GM18867 (cell line): ENCODE data around the gene HOXB4.

Experiments
- ATAC-seq: cut with Tn5 transposase; IDR thresholded peaks from one replicate; pipeline ENCODE4 v1.9.1; 2021; ENCODE audit warnings: mild to moderate bottlenecking, moderate library complexity; ENCODE audit not compliant: unreplicated experiment

The HOXB4 gene

DNA sequence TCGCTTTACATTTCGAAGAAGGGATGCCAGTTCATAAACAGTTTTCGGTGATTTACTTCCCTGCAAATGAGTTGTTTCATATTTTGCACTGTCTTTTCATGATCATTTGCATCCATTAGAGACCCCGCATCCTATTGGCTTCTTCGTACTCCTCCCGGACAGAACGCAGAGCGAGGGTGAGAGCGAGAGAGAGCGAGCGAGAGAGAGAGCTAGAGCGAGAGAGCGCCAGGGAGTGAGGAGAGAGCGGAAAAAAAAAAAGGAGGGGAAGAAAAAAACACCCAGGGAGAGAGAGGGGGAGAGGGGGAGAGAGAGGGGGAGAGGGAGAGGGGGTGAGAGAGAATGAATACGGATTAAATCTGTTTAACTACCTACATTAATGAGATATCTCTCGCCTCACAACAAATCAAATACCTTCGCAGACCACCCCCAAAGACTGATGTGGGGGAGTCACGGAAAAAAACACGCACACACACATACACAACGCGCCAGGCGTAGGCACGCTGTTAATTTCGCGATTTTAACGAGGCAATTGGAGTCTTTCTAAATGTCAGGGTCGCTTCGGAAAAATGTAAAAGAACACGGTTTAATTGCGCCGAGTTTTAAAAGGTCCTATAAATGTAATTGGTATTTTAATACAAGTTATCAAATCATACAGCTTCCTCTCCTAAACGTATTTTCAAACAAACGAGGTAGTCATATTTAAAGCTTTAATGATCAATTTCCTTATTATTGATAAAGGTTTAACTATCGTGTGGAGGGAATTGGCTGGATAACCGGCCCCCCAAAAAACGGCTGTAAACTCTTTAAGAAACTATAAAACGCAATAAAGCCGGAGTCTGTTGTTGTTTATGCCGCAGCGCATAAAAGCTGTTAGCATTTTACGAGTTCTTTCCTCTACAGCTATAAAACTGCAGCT is 37.2 kb upstream of the HOXB4 start, which contains the start of gene HOXB8:
HOXB8 (minus strand) TSS at position 246 of the 916 bp plus-strand sequence. CDS start 588 bp downstream, outside the sequence.
- no peak for ATAC-seq

DNA sequence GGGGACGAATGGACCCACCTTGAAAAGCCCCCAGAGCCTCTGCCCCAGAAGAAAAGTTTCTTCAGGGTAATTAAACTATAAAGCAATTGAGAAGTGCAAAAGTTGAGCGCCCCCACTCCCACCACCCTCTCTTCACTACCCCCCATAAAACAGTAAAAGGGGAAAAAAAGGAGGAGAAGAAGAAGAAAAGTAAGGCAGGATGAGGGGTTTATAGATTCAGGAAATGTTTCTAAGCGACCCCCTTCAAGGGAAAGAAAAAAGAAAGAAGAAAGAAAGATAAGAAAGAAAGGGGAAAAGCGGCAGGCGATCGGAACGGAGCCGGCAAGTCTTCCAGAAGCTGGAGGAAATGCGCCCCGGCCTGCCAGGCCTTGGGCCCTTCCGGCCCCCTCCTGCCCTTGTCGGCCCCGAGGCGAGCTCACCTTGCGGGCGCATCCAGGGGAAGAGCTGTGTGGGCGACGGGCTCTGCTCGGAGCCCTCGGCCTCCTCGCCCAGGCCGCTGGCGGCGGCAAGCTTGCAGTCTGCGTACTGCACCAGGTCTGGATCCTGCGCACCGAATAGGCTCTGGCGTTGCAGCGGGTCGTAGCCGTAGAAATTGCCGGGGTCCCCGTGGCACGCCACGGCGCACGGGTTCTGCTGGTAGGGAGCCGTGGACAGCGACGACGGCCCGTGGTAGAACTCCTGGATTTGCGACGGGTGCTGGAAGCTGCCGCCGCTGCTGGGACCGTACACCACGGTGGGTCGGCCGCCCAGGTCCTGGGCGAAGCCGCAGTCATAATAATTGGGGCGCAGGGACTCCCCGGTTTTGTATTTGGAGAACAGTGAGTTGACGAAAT is 35.9 kb upstream of the HOXB4 start:
- no peak for ATAC-seq

DNA sequence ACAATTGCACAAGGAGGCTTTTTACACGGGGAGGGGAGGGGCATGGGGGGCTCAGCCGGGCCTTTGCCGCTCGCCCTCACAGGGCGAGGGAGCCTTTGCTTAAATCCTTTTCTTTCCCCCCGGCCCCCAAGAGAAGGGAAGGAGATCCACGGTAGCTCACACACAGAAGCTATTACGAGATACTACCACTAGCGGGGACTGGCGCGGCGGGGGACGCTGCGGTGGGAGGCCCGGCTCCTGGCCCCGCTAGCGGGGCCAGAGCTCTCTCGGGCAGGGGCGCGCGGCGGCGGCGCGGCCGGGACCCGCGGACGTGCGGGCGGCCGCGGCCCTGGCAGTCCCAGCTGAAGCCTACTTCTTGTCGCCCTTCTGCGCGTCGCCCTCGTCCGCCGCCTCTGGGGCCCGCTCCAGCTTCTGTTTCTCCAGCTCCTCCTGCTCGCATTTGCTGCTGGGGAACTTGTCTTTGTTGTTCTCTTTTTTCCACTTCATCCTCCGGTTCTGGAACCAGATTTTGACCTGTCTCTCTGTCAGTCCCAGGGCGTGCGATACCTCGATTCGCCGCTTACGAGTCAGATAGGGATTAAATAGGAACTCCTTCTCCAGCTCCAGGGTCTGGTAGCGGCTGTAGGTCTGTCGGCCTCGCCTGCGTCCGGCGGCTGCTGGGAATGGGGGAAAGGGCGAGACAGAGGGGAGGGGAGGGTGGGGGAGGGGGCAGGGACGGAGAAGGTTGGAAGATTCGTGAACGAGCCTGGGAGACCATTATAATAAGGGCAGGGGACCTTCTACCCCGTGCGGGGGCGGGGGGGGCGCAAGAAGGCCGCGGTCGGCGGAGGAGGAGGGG is 34.9 kb upstream of the HOXB4 start:
- no peak for ATAC-seq

DNA sequence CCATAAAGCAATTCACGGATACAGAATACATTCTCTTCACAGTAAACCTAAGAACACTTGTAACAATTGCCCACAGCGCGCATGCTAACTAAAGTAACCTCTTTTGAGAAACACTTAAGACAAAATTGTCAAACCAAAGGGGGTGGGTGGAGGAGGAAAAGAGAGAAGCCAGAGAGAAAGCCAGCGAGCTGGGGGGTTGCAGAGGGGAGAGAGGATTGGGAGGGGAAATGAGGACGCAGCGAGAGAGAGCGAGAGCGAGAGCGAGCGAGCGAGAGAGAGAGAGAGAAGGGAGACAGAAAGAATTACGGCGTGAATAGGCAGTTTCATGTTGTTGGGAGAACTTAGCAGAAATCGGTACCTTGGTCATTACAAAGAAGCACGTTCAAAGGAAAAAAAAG is 34.3 kb upstream of the HOXB4 start:
- ATAC-seq = no peak

DNA sequence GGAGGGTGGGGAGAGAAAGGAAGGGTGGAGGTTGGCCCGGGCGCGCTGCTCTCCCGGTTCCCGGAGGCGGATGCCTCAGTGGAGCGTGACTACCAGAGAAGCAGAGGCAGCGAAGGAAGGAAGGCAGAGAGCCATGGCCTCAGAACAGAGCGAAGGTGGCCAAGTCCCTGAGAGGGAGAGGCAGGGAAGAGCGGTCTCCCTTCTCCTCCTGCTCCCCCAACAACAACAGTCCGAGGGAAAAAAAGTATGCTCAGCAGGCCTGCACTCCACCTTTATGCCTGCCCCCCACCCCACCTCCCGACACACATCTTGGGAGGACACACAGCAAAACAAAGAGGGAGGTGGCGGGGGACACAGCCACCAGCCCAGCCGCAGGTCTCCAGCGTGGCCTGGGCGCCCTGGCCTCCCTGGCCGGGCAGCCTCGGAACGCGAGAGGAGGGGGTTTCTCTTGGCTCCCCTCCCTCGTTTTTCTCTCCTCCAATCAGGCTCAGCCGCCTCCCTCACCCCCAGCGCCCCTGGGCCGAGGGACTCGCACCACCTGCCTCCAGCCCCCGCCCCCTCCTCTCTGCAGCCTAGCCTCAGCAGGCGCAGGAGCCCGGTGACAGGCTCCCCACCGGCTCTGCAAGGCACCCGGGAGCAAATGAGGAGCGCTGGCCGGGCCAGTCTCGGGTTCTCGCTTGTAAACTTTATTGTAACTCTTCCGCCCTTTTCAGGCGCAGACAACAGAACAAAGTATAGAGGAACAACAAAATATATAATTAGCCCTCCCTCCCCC is 33.7 kb upstream of the HOXB4 start:
- no peak for ATAC-seq

DNA sequence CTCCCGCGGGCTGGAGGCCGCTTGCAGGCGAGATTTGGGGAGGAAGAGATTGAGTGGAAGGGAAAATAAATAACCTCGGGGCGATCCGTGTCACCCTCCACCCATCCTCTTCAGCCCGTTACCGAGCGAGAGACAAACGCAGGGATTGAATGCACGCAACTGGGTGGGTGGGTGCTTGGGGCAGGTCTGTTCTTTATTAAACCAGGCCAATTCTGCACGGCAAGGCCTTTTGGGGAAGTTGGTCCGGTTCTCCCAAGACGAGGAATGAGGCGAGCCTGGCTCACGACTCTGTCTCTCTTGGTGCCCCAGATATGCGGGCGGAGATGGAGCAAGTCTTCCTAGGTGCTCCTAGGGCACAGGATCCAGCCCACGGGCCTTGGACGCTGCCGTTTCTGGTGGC is 33.1 kb upstream of the HOXB4 start:
- no peak for ATAC-seq

DNA sequence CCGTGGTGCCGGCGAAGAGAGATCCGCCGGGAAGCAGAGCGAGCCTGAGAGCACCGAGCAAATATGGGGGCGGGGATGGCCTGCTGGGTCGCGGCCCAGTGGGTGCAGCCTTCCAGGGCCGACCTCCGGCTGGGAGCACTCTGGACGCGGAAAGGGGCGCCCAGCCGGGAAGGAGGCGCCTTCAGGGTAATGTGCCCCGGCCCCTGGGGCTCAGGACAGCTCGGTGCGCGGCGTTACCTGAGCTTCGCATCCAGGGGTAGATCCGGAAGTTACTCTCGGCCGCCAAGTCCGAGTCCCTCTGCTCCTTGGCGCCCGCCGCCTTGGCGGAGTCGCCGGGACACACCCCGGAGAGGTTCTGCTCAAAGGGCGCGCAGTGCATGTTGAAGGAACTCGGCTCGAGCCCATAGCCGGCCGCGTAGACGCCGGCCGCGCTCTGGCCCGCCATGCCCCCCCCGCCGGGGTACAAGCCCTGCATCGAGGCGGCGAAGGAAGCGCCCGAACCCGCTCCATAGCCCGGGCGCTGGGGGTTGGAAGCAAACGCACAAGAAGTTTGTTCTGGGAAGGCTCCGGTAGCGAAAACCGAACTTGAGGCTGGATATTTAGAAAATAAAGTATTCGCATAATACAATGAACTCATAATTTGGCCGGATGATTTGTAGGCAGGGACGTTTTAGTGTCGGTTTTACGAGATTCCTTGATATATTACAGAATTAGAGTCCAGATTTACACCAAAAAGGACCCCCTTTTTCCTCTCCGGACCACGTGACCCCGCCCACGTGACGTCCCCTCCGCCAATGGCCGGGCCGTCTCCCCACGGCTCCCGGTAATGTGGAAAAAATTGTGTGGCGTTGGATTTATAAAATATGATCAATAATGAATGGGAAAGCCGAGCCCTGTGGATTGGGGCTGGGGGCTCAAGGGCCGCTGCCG is 32.4 kb upstream of the HOXB4 start, which contains the start of gene HOXB7:
HOXB7 (minus strand) TSS at position 736 of the 930 bp plus-strand sequence; CDS start at position 637, 99 bp downstream.
- no peak for ATAC-seq

DNA sequence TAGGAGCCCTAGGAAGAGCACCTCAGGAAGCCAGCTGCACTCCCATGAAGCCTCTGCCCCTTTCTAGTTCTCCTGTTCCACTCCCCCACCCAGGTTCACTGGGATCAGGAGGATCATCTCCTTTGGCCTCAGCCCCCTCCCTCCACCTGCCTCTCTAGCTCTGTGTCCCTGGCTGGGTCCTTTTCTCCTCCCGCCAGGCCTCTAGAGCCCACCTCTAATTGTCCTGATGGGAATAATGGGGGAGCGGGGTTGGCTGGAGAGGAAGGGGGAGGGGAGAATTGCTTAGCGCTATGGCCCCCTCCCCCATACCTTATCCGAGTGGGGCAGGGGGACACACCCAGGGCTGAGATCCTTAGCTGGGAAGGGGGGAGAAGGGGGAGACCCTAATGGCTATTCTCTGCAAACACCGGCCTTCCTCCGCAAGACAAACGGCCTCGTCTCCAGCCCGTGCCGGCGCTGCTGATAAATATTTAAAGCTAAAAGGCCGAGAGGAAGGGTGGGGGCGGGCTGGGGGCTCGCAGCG is 31.7 kb upstream of the HOXB4 start:
- ATAC-seq = no peak

DNA sequence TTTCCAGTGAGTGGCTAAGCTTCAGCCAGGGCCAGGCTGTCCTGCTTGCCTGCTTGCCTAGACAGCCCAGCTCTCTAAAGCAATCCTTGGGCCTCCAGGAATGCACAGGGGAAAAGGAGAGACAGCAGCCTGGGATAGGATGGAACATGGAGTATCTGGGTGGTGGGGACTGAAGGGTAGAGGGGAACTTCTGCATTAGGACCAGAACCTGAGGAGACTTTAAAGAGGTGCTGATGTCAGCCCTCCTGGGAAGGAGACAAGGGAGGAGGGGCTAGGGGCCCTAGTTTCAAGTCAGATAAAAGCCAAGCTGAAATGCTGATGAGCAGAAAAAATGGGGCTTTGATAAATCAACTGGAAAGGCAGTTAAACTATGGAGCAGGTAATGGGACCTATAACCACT is 30.9 kb upstream of the HOXB4 start:
- no peak for ATAC-seq

DNA sequence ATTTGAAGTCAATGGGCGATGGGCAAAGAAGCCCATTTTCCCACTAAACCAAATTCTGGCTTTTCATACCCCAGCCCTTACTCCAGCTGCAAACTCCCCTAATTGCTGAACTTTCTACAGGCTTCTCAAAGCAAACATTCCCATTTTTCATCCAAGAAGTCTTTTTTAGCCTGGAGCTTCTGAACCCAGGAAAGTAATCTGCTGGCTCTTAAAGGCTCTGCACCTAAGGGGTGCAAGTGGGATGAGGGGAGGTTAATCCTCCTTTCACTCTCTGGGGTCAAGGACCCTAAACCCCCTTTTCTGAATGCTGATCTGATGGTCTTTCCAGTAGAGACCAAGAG is 30.3 kb upstream of the HOXB4 start:
- ATAC-seq = no peak

DNA sequence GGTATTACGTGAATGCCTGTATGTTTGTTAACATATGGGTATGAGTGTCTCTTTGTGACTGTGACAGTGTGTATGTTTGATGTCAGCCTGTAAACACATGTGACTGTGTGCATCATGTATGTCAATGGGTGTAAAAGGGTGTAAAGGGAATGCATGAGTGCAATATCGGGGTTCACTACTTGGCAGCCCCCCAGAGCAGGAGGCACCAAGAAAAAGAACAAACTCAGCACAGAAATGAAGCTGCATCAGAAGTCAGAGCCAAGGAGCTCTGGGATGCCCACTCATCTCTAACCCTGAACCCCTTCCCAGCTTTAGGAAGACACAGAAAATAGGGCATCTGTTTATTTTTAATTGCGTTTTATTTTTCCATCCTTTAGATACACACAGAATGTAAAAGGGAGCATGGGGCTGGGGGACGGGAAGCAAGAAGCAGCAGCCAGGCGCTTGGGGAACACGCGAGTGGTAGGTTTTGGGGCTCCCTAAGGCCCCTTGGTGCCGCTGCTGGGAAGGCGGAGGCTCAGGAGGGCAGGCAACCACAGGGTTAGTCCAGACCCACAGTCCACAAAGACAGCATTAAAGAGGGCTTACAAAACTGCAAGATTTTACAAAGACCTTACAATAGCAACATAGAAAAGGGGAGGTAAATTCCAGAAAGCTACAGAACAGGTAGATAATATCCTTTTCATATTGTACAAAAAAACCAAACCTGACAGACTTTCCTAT is 28.9 kb upstream of the HOXB4 start:
- ATAC-seq = no peak

DNA sequence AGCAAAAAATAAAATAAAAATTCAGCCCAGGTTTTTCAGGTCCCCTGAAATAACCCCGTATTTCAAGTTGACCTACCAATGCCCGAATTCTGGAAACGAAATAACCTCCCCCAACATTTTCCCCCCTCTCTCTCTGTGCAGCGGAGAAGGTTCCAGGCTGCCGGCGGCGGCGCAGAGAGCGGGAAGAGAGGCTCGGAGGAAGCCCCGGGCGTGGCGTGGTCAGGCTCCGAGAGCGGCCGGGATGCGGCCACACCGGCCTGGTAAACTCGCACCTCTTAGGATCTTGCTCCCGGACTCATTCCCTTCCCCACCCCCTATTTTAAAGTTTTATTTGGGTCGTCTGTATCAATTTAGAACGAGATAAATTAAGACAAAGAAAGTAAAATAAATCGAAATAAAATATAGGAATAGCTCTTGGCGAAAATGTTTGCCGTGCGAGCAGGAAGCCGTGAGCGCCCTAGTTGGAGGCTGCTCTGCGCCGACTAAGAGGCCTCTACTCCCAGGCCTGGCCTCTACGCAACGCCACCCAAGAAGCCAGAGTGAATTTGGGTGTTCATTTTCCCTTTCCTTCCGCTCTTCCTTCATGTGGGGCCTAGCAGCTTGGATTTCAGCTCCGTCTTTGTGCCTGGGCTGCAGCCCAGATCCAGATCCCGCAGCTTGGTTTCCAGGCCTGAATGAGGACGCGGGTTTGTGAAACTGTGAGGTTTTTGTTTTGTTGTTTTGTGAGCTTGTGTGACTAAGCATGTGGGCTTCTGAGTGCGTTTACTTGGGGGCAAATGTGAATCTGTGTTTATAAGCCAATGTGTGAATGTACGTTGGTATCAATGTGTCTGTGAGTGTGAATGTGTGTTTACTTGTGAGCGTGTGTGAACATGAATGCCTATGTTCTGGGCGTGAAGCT is 28.1 kb upstream of the HOXB4 start:
- no peak for ATAC-seq

DNA sequence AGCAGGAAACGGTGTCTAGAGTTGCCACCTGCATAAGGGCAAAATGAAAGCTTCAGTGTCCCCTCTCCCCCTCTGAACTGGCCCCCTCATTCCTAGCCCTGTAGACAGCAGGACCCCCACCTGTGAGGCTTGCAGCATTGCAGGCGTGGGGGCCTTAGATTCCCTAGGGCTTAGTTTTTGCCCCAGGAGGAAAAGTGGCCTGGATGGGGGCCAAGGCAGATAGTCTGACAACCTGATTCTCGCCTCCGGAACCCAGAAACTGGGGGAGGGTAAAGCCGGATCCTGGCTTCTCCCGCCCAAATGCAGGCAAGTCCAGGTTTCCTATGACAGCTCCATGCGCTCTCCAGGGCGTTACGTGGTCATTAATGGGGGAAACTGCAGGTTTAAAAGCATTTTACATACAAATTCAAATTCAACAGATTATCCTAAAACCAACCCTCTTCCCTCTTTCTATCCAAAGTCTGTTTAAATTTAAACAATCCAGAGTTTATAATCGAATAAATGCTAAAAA is 27.3 kb upstream of the HOXB4 start:
- ATAC-seq = no peak

DNA sequence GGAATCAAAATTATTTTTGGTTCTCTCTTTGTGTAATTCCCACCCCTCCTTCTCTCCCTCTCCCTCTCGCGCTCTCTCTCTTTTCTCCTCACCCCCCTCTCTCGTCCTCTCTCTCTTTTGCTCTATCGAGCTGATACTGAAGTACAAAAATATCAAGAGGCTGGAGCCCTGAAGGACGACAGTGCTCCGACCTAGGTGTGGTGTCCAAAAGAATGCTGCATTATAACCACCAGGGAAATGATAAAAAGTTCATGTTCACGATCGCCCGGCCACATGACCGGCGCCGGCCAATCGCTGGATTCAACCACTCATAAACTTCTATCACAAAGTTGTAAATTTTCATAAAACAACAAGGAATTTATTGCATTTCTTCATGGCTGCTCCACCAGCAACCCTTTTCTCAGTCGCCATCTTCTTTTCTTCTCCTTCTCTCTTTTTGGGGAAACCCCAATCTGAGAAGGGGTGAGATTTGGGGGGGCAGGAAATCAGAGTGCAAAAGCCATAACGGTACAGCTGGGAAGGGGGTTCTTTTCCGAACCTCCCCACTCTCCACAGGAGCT is 26.7 kb upstream of the HOXB4 start, which contains the start of gene HOXB6:
HOXB6 (minus strand) TSS at position 217 of the 560 bp plus-strand sequence. CDS start 6,836 bp downstream, outside the sequence.
- ATAC-seq = no peak

DNA sequence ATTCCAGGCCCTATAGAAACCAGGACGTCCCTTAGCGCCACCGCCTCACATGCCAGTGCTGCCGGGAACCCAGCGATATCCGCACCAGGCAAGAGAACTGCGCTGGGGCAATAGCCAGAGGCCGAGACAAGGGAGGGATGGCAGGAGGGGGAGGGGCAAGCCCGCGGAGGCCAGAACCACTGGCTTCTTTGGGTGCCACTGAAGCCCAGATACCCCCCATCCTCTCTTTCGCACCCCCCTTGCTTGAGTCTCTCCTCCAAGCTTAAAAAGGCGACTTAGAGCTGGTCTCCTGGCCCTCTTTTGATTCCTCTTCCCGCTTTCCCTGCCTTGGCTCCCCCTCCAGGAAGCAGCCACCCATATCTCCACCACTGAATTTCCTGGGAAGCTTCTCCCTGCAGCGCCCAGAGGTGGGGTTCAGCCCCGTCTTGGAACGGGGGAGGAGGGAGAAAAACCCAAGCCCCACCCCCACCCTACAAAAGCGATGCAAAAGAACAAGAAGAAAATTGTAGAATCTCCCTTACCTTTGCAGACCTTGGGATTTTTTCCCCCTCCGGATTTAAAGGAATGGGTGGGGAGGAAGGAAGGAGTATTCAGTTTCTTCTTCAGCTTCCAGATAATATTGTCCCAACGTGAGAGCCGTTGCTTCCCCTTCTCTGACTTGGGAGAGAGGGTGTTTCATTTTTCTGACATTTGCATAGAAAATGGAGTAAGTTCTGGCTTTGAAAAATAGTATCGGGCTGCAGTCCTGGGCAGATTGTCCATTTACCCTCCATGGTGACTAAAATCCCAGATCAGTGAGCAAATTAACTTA is 26.0 kb upstream of the HOXB4 start:
- ATAC-seq = no peak
